ENCODE data around the gene SCRT2.

SCRT2 gene

GRCh38 chr20:661474-662270 lies 13.9 kb downstream of the SCRT2 start:
- no peak for DNase-seq
- H3K4me3 Mint-ChIP-seq: peak overlapping the region; percentile 12 to 37
- ATAC-seq (replicated peaks): no peak
- H3K36me3 Mint-ChIP-seq: peaks cover 7 to 11% of the 10 kb centered on the region in 2 donors
- H3K27me3 Mint-ChIP-seq: peaks cover 65 to 74% of the 10 kb centered on the region in 2 donors
- H3K27ac Mint-ChIP-seq: peak overlapping the region; percentile 39
- peaks cover 18 to 31% of the 10 kb centered on the region in 2 donors for H3K4me1 Mint-ChIP-seq
- H3K9me3 Mint-ChIP-seq: no peaks in the 10 kb centered on the region

DNA sequence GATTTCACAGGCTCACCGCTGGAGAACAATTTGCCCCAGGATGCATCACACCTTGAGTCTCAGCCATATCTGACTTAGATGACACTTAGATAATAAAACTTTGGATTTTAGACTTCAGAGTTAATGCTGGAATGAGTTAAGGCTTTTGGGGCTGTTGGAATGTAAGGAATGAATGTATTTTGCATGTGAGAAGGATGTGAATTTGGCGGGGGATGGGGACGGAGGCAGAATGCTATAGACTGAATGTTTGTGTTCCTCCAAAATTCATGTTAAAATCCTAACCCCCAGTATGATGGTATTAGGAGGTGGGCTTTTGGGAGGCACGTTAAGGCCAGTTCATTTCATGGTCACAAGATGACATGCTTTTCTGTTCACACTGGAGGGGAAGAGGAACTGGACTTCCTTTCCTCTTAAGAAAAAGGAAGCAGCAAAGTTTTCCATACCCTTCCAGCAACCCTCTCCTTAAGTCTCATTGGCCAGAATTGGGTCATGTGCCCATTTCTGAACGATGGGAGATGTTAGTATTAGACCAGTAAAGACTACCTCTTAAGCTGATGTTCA lies 16.8 kb downstream of the SCRT2 start:
- Mint-ChIP-seq H3K9me3 (no peaks in the 10 kb centered on the region), H3K36me3 (peaks cover 5 to 11% of the 10 kb centered on the region in 2 donors), H3K27ac (no peak overlapping the region), H3K4me1 (peaks cover 26 to 37% of the 10 kb centered on the region in 2 donors), H3K4me3 (no peak overlapping the region), H3K27me3 (peaks cover 58 to 60% of the 10 kb centered on the region in 2 donors)
- ATAC-seq (replicated peaks) (no peak), DNase-seq (no peak)

DNA sequence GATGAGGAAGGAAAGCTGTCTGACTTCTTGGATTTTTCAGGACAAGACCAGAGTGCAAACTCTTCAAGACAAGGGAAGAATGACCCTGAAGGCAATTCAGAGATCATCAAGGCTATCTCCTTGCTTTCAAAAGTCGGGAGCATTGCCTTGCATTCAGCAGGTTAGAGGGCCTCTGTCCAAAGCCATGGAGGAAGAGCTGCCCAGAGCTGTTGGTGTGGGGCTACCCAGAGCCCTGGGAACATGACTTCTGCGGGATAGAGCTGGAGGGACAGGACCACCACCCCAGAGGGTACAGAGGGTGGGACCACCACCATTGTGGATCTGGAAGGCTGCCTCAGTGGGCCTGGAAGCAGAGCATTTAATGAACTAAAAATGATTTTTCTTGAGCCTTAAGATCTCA lies 17.4 kb downstream of the SCRT2 start:
- no peaks in the 10 kb centered on the region for H3K9me3 Mint-ChIP-seq
- H3K36me3 Mint-ChIP-seq: peaks cover 5 to 10% of the 10 kb centered on the region in 2 donors
- no peak overlapping the region for H3K4me3 Mint-ChIP-seq
- peaks cover 56 to 57% of the 10 kb centered on the region in 2 donors for H3K27me3 Mint-ChIP-seq
- H3K4me1 Mint-ChIP-seq: peaks cover 26 to 39% of the 10 kb centered on the region in 2 donors
- ATAC-seq (replicated peaks) (no peak), DNase-seq (no peak)
- no peak overlapping the region for H3K27ac Mint-ChIP-seq

DNA sequence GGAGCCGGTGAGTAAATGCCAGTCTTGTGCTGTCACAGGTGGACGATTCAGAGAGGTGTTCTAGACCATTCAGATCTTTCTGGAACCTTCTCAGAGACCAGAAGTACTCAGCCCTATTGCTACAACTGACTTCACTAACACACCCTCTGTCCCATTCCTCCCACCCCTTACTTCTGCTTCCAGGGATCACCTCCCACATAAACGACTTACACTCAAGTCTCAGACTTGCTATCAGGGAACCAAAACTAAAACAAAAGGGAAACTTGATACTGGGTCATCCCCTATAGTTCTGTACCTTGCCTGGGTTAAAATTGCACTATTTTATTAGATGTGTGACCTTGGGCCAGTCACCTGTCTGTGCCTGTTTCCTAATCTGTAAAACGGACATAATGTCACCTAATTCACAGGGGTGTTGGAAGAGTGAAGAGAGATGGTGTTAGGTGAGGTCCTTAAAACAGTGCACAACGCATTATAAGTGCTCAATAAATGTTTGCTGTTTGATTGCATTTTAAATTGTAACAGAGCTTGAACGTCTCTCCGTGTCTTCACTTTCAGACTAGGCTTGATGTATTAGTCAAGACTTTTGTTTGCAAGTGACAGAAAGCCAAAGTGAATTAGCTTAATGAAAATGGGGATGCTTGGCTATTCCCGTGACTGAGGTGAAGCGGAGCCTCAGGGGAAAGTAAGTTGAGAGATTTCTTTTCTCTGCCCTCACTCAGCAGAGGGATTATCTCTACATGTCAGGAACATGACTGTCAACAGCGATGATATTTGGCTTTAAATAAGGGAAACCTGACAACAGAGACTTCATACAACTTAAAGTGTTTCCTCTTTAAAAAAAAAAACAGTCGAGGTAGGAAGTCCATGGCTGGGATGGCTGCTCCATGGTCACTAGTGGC lies 19.6 kb downstream of the SCRT2 start:
- H3K27me3 Mint-ChIP-seq: peaks cover 34 to 44% of the 10 kb centered on the region in 2 donors
- no peak overlapping the region for H3K4me3 Mint-ChIP-seq
- ATAC-seq (replicated peaks) (no peak), DNase-seq (no peak)
- peaks cover 26 to 42% of the 10 kb centered on the region in 2 donors for H3K4me1 Mint-ChIP-seq
- H3K36me3 Mint-ChIP-seq: peaks cover 6 to 9% of the 10 kb centered on the region in 2 donors
- no peaks in the 10 kb centered on the region for H3K9me3 Mint-ChIP-seq
- no peak overlapping the region for H3K27ac Mint-ChIP-seq

GRCh38 chr20:654417-654750 lies 21.2 kb downstream of the SCRT2 start:
- ATAC-seq (replicated peaks): no peak
- peak overlapping the region; percentile 5 to 37 for H3K4me3 Mint-ChIP-seq
- peaks cover 31 to 47% of the 10 kb centered on the region in 2 donors for H3K27me3 Mint-ChIP-seq
- H3K27ac Mint-ChIP-seq: no peak overlapping the region
- H3K36me3 Mint-ChIP-seq: peaks cover 22 to 24% of the 10 kb centered on the region in 2 donors
- peaks cover 30 to 47% of the 10 kb centered on the region in 2 donors for H3K4me1 Mint-ChIP-seq
- no peaks in the 10 kb centered on the region for H3K9me3 Mint-ChIP-seq
- no peak for DNase-seq

- Mint-ChIP-seq H3K4me1 (peaks cover 30 to 47% of the 10 kb centered on the region in 2 donors), H3K4me3 (peak overlapping the region; percentile 85 to 86), H3K9me3 (no peaks in the 10 kb centered on the region), H3K27me3 (peaks cover 30 to 52% of the 10 kb centered on the region in 2 donors), H3K27ac (peak overlapping the region; percentile 78), H3K36me3 (peaks cover 28 to 29% of the 10 kb centered on the region in 2 donors)
- no peak for DNase-seq
- ATAC-seq (replicated peaks): no peak
These were observed 21.8 kb downstream of the SCRT2 start for GRCh38 chr20:653590-654416.

DNA sequence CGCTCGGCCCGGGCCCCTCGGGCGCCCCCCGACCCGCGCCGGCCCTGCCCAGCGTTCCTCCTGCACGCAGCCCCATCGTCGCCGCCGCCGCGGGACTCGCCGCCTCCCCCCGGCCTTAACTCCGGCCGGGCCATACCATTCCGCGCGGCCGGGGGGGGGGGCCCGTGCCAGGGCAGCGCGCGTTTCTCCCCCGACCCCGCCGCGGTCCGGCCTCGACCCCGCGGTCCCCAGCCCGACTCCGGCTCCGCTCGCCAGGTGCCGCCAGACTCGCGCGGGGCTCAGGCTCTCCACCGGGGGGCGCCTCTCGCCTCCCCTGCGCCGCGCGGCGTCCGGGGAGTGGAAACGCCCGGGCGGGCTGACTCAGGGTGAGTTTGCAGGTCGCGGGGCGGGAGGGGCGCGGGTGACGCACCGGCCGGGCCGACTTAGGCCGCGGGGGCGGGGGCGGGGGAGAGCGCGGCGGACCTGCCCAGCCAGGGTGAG lies 22.5 kb downstream of the SCRT2 start, which contains the start of gene SRXN1:
TSS of gene SRXN1 (minus strand) at position 91 of the 480 bp plus-strand sequence. CDS start at position 76, 15 bp downstream.
- ATAC-seq (replicated peaks): peak; percentile 91
- Mint-ChIP-seq H3K27me3 (peaks cover 24 to 45% of the 10 kb centered on the region in 2 donors), H3K36me3 (peaks cover 35 to 36% of the 10 kb centered on the region in 2 donors), H3K4me1 (peaks cover 30 to 47% of the 10 kb centered on the region in 2 donors), H3K4me3 (peak within 1 kb of the TSS; percentile 85 to 86), H3K27ac (peak within 1 kb of the TSS; percentile 78), H3K9me3 (no peaks in the 10 kb centered on the region)
- peak; percentile 80 for DNase-seq

GRCh38 chr20:652615-653109 lies 22.9 kb downstream of the SCRT2 start:
- no peak for DNase-seq
- Mint-ChIP-seq H3K4me1 (peaks cover 30 to 47% of the 10 kb centered on the region in 2 donors), H3K9me3 (no peaks in the 10 kb centered on the region), H3K27ac (peak overlapping the region; percentile 73), H3K36me3 (peaks cover 39 to 41% of the 10 kb centered on the region in 2 donors), H3K27me3 (peaks cover 20 to 40% of the 10 kb centered on the region in 2 donors), H3K4me3 (peak overlapping the region; percentile 85 to 86)
- peak in 1 of 2 donors; percentile 16 for ATAC-seq (replicated peaks)

DNA sequence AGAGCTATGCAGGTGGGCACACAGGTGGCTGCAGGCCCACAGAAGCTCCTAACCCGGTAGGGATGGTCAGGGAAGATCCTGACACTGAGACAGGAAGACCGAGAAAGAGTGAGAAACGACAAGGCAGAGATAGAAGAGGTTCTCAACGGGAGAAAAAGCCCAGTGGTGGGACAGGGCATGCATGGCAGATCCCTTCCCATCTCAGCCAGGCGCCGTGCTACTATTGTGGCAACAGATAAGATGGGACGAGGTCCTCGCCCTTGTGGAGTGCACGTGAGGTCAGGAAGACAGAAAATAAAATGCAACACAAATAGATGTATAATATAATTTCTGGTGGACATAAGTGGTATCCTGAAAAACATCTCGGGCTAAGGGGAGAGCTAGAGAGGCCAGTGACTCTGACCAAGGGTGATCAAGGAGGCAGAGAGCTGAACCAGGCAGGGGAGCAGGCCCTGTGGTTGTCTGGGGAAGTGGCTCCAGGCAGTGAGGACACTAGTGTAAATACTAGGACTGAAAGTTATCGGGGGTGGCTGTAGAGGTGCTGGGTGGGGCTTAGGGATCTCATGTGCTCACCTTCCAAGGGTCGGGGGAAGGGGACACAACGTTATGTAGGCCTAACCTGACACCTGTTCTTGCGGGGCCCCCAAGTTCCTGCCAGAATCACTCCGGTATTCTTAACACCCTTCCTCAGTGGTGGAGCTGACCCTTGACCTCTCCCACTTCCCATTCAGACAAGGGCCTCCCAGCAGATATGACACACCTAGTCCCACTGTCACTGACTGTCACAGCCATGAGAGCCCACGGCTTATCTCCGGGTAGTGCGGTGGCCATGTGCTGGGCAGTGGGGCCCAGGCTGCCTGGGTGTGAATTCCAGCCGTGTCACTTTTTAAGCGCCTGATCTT lies 23.6 kb downstream of the SCRT2 start:
- H3K27me3 Mint-ChIP-seq: peaks cover 20 to 33% of the 10 kb centered on the region in 2 donors
- H3K4me1 Mint-ChIP-seq: peaks cover 30 to 49% of the 10 kb centered on the region in 2 donors
- H3K9me3 Mint-ChIP-seq: no peaks in the 10 kb centered on the region
- DNase-seq (no peak), ATAC-seq (replicated peaks) (peak in 1 of 2 donors; percentile 30)
- peak overlapping the region; percentile 85 to 86 for H3K4me3 Mint-ChIP-seq
- H3K27ac Mint-ChIP-seq: peak overlapping the region; percentile 73
- H3K36me3 Mint-ChIP-seq: peaks cover 46 to 48% of the 10 kb centered on the region in 2 donors

- Mint-ChIP-seq H3K4me3 (peak overlapping the region in 1 of 2 donors; percentile 27), H3K27me3 (peaks cover 18 to 30% of the 10 kb centered on the region in 2 donors), H3K9me3 (no peaks in the 10 kb centered on the region), H3K4me1 (peaks cover 30 to 55% of the 10 kb centered on the region in 2 donors), H3K27ac (peak overlapping the region; percentile 2), H3K36me3 (peaks cover 51 to 54% of the 10 kb centered on the region in 2 donors)
- ATAC-seq (replicated peaks) (no peak), DNase-seq (no peak)
These were observed 24.6 kb downstream of the SCRT2 start for GRCh38 chr20:650954-651353.

DNA sequence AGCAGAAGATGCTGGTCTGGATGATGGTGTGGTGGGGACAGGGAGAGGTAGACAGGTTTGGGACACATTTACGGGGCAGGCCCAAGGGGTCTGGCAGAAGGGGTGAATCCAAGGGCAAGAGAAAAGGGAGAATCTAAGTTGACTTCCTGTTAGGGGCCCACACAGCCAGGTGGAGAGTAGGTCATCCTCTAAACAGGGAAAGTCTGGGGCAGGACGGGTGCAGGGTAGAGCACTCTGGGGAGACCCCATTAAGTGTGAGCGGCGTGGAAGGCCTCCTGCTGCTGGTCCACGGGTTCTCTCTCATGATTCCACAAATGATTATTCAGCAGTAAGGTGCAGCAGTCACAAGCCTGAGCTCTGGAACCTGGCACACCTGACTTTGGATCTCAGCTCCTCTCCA lies 25.3 kb downstream of the SCRT2 start:
- H3K27ac Mint-ChIP-seq: no peak overlapping the region
- H3K9me3 Mint-ChIP-seq: no peaks in the 10 kb centered on the region
- H3K4me1 Mint-ChIP-seq: peaks cover 30 to 55% of the 10 kb centered on the region in 2 donors
- no peak for ATAC-seq (replicated peaks)
- no peak overlapping the region for H3K4me3 Mint-ChIP-seq
- peaks cover 11 to 24% of the 10 kb centered on the region in 2 donors for H3K27me3 Mint-ChIP-seq
- DNase-seq: no peak
- peaks cover 56% of the 10 kb centered on the region in 2 donors for H3K36me3 Mint-ChIP-seq

DNA sequence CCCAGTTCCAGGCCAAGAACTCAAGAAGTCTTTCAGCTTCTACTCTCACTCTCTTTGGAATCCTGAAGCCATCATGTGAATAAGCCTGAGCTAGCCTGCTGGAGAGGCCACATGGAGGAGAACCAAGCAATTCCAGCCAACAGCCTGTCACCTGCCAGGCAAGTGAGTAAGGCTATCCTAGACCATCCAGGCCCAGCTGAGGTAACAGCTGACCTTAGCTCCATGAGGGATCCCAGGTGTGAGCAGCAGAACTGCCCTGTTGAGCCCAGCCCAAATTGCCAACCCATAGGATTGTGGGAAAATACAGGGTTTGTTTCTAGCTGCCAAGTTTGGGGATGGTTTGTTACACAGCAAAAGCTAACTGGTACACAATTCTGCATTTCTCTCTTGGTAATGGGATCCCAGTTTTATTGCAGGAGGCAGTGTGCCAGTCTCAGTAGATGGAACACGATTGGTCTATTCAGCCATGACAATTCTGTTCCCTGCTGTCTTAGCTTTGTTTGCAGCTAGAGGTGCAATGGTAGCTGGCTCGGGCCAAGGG lies 28.1 kb downstream of the SCRT2 start:
- Mint-ChIP-seq H3K36me3 (peaks cover 58 to 69% of the 10 kb centered on the region in 2 donors), H3K9me3 (no peaks in the 10 kb centered on the region), H3K27ac (no peak overlapping the region), H3K27me3 (peaks cover 22 to 40% of the 10 kb centered on the region in 2 donors), H3K4me3 (no peak overlapping the region), H3K4me1 (peaks cover 26 to 49% of the 10 kb centered on the region in 2 donors)
- ATAC-seq (replicated peaks): no peak
- no peak for DNase-seq
